Amygdala (tissue), 56 donors: ENCODE data around the gene KIF24.
"Not testable (repeated sequence)": the region's sequence is repeated elsewhere in the genome, so short reads cannot be mapped to it uniquely, and the experiment has no call there.

Experiments used
- DNase-seq, 56 donors: peaks; one replicate each; lab custom pipeline; 2025; lab: John Stamatoyannopoulos, UW

Gene KIF24

DNA sequence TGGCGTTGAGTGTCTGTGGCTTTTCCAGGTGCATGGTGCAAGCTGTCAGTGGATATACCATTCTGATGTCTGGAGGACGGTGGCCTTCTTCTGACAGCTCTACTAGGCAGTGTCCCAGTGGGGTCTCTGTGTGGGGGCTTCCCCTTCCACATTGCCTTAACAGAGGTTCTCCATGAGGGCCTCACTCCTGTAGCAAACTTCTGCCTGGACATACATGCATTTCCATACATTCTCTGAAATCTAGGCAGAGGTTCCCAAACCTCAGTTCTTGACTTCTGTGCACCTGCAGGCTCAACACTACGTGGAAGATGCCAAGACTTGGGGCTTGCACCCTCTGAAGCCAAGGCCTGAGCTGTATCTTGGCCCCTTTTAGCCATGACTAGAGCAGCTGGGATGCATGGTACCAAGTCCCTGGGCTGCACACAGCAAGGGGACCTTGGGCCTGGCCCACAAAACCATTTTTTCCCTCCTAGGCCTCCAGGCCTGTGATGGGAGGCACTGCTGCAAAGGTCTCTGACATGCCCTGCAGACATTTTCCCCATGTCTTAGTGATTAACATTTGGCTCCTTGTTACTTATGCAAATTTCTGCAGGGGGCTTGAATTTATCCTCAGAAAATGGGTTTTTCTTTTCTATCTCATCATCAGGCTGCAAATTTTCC lies 38.8 kb upstream of the KIF24 start:
- not testable (repeated sequence) for DNase-seq

DNA sequence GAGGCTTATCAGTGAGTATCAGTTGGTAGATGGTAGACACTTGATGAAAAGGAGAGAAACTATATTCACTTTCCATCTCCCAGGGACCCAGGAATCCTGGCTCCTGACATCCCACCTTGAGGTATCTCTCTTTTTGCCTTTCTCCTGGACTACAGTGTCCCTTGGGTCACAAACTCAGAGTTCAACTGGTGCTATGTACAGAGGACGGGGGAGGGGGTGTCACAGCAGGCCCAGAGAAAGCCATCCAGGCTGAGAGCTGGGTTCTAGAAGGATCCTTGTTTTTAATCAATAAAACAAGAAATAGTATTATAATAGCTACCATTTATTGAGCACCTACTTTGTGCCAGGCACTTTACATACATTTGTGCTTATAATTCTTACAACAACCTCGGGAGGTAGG lies 37.3 kb upstream of the KIF24 start:
- DNase-seq = no peak

GRCh38 chr9:34365282-34365681 lies 36.2 kb upstream of the KIF24 start:
- DNase-seq = no peak

GRCh38 chr9:34363619-34364351 lies 34.7 kb upstream of the KIF24 start:
- no peak for DNase-seq

- DNase-seq = no peak
Measured at GRCh38 chr9:34362614-34363214, 33.6 kb upstream of the KIF24 start.

DNA sequence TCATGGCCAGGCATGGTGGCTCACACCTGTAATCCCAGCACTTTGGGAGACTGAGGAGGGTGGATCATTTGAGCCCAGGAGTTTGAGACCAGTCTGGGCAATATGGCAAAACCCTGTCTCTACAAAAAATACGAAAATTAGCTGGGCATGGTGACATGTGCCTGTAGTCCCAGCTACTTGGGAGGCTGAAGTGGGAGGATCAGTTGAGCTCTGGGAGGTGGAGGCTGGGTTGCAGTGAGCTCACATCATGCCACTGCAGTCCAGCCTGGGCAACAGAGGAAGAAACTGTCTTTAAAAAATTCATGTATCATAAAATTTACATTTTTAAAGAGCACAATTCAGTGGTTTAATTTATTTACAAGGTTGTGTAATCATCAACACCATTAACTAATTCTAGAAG lies 23.9 kb upstream of the KIF24 start:
- DNase-seq = not testable (repeated sequence)

DNA sequence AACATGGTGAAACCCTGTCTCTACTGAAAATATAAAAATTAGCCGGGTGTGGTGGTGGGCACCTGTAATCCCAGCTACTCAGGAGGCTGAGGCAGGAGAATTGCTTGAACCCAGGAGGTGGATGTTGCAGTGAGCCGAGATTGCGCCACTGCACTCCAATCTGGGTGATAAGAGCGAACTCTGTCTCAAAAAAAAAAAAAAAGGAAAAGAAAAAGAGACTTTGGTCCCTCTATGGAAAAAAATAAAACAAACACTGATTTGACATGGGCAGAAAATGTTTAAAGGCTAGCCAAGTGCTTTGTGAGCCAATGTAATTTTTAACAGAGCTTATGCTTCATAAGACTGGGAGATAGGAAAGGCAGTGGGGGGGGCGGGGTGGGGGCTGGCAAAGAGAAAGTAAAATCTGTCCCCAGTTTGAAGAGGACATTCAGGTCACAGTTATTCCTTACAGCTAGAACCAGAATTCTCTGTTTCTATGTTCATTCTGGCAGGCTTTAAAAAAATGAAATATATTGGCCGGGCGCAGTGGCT lies 23.1 kb upstream of the KIF24 start:
- not testable (repeated sequence) for DNase-seq

- no peak for DNase-seq
Measured at GRCh38 chr9:34349324-34349723, 20.3 kb upstream of the KIF24 start.

- no peak for DNase-seq
Measured at GRCh38 chr9:34347800-34348158, 18.7 kb upstream of the KIF24 start.

DNA sequence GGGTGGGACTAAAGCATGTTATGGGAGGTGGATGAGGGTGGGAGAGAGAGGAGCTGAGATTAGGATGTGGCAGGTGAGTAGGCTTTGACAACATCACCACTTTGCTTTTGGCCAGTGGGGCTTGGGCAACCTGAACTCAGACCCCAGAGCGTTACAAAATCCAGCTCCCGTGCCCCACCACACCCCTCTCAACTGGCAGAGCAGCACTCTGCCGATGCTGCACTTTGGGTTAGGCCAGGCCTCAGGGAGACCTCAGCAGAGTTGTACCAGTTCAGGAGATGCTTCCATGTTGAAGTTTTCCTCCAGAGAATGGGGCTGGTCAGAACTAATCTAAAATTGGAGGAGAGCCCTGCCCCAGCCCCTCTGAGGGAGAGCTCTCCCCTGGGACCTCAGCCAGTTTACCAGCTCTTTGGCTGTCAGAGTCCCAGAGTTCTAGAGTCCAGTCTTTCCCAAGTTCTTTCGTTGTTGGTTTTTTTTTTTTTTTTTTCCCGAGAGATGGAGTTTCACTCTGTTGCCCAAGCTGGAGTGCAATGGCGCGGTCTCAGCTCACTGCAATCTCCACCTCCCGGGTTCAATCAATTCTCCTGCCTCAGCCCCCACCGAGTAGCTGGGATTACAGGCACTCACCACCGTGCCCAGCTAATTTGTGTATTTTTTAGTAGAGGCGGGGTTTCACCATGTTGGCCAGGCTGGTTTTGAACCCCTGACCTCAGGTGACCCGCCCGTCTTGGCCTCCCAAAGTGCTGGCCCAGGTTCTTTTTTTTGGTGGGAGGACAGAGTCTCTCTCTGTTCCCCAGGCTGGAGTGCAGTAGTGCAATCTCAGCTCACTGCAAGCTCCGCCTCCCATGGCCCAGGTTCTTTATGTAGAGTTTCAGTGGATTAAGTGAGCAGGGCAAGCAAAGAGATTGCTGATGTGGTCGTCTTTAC lies 18.1 kb upstream of the KIF24 start:
- no peak for DNase-seq

GRCh38 chr9:34343605-34344004 lies 14.5 kb upstream of the KIF24 start:
- no peak for DNase-seq

DNA sequence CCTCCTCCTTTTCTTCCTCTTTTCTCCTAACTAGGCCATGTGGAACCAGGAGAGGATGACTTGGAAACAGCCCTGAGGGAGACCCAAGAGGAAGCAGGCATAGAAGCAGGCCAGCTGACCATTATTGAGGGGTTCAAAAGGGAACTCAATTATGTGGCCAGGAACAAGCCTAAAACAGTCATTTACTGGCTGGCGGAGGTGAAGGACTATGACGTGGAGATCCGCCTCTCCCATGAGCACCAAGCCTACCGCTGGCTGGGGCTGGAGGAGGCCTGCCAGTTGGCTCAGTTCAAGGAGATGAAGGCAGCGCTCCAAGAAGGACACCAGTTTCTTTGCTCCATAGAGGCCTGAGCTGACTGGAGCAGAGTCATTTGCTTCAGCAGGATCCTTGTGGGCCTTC lies 14.0 kb upstream of the KIF24 start:
- DNase-seq = peak in 48 of 56 donors; percentile 13 to 87 (median 57)

DNA sequence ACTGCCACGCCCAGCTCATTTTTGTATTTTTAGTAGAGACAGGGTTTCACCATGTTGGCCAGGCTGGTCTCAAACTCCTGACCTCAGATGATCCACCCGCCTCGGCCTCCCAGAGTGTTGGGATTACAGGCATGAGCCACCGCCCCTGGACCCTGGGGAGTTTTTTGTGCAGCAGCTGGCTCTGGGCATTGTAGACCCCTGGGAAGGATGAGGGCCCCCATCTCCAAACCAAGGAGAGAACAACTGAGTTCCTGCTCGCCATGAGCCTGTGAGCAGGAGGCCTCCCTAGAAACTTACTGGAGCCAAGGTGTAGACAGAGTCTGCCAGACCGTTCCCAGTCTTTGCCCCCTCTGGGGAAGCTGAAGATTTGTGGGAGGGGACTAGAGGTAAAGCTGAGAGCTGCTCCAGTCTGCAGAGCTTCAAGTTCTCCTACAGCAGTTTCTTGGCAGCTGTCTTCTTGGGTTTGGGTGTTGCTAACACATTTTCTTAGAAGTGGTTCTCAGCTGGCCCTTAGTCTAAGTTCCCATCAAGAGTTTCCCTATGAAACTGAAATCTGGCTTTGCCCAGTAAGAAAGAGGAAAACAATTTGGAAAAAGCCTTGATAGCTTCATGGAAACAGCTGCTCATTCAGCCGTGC lies 12.7 kb upstream of the KIF24 start:
- DNase-seq = no peak

GRCh38 chr9:34338665-34339385 lies 9.8 kb upstream of the KIF24 start:
- peak in 35 of 56 donors; percentile 8 to 77 (median 42) for DNase-seq

GRCh38 chr9:34338079-34338478 lies 9.0 kb upstream of the KIF24 start:
- not testable (repeated sequence) for DNase-seq

GRCh38 chr9:34337403-34337802 lies 8.3 kb upstream of the KIF24 start:
- DNase-seq = no peak

DNA sequence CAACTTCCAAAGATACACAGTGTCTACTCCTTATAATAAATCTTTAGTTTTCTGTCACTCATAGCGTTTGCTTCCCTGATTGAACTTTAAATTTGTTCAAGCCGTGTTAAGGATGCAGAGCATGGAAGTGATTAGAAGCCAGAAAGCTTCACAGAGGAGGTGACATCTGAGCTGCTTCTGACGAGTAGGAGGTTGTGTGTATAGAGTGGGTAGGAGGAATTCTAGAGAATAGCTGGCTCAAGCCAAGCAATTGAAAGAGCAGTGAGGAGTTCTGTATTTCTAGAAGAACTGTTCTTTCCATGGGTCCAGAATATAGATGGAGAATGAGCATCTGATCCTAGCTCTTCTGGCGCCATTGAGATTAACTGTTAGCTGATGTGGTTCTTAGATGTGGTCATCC lies 6.3 kb upstream of the KIF24 start:
- DNase-seq = no peak

GRCh38 chr9:34334916-34335315 lies 5.8 kb upstream of the KIF24 start:
- no peak for DNase-seq

- DNase-seq = peak in 45 of 56 donors; percentile 9 to 92 (median 58)
Measured at GRCh38 chr9:34334337-34334824, 5.3 kb upstream of the KIF24 start.
